K562 treated with DMSO at 1 percent for 4 hours (cell line): ENCODE data around the gene SYPL2. TPM values are rescaled to one million over a fixed set of nuclear protein-coding genes. Genes with fewer than 3 reads are reported as not detected.

ENCODE experiments used
- total RNA-seq: library from RNA; unstranded; fragments of 300-600 nt; gene quantifications from 2 replicates; pipeline ENCODE4 v1.2.3, GENCODE V29; 2022; ENCODE audit not compliant: insufficient read depth

Gene SYPL2
- not detected in 2 replicates for total RNA-seq

GRCh38 chr1:109466452-109467300, at the start of gene SYPL2:
Gene SYPL2 (plus strand): TSS chr1:109466546. CDS start chr1:109466844, 298 bp downstream.

DNA sequence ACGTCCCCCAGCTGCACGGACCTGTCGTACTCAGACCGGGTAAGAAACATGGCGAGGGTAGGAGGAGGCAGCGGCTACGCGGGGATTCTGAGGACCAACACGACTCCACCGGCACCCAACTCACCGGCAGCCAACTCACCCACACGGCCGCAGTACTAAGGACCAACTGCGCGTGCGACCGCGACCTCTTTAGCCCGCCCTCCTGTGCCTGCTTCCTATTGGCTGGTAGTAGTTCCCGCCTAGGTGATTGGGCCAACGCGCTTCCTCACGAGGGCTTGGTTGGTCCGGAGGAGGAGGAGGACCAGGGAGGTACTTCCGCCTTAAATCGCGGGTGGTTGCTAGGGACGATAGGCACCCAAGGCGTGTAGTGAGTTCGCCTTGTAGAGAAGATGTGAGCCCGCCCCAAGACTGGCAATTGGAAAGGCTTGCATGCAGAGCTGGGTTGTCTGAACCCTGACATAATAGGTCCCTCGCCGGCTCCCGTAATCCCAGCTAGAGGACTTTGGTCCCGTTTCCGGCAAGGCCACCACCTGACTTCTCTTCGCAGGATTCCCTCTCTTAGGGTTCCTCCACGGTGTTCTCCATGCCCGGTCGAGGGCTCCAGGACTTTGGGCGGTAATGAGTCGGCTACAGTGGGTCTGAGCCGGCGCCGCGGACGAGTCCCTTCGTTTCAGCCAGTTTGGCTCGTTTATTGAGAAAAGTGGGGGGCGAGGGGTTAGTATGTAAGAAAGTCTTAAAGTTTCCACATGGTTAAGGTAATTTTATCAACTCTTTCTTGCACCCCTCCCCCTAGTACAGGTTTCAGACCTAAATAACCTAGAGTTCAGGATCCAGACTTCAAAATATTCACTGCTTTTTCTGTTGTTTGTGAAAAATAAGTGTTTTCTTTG, 39.8 kb upstream of the SYPL2 start, which contains the start of gene PSMA5:
Gene PSMA5, minus strand, starts transcription at position 168 of the 890 bp plus-strand sequence. Its CDS starts 118 bp downstream, at position 50.

DNA sequence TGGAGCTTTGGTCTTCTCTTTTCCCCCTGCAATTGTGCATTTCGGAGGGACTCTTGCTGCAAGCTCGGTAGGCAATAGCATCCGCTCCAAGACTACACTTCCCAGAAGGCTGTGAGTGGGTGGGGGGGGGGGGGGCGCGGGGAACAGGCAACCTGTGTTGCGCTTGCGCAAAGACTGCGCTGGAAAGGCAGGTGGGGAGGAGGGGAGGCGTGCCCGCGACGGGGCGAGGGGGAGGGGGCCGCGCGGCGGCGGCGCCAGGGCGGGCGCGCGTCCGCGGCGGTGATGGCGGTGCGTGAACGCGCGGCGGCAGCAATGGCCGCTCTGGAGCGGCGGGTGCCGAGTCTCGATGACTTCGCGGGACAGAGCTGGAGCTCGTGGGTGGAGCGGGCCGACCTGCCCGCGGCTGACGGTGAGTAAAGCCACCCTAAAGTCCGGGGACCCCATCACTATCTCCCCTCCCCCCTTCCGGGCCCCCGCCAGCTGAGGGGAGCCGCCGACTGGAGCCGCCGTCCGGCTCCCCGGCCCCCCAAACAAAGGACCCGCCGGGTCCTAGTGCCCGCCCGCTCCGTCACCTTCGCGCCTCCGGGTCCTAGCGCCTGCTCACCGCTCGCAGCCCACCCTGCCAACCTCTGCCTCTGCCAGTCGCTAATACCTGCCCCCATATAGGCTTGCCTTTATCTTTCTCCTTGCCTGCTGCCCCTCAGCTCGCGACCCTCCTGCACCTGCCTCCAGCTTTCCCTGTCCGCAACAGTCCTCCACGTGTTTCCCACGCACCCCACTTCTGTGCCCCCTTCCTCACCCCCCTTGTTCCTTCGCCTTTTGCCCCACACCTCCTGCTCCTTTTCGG, 17.5 kb downstream of the SYPL2 start, which contains the start of gene ATXN7L2:
Gene ATXN7L2, plus strand, starts transcription at position 234 of the 847 bp plus-strand sequence. Its CDS starts 49 bp downstream, at position 283.

DNA sequence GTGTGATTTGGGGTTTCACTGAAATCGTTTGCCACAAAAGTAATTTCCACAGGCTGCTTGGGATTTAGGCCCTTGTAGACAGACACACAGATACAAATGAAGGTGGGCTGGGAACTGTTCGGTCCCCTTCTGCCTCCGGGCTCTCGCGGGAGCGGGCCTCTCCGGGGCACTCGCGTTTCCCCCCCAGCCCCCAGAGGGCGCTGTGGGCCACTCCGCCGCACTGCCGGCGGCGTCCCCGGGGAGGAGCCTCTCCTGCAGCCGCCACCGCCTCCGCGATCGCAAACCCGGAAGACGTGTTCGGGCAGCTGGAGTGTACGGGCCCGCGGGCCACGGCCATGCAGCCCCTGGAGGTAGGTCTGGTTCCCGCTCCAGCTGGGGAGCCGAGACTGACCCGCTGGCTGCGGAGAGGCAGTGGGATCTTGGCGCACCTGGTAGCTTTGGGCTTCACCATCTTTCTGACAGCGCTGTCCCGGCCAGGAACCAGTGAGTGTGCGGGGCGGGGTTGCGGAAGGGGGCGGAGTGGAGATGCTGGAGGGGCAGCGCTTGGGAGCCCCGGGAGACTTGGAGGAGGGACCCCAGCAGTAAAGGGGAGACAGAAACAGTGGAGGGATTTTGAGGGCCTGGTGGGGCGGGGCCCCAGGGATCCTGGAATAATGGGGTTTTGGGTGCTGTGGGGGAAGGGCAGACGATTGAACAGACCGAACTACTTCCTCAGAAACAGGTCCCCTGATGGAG, 27.6 kb downstream of the SYPL2 start, which contains the start of gene CYB561D1:
Gene CYB561D1, plus strand, starts transcription at position 290 of the 735 bp plus-strand sequence. Its CDS starts 46 bp downstream, at position 336.

DNA sequence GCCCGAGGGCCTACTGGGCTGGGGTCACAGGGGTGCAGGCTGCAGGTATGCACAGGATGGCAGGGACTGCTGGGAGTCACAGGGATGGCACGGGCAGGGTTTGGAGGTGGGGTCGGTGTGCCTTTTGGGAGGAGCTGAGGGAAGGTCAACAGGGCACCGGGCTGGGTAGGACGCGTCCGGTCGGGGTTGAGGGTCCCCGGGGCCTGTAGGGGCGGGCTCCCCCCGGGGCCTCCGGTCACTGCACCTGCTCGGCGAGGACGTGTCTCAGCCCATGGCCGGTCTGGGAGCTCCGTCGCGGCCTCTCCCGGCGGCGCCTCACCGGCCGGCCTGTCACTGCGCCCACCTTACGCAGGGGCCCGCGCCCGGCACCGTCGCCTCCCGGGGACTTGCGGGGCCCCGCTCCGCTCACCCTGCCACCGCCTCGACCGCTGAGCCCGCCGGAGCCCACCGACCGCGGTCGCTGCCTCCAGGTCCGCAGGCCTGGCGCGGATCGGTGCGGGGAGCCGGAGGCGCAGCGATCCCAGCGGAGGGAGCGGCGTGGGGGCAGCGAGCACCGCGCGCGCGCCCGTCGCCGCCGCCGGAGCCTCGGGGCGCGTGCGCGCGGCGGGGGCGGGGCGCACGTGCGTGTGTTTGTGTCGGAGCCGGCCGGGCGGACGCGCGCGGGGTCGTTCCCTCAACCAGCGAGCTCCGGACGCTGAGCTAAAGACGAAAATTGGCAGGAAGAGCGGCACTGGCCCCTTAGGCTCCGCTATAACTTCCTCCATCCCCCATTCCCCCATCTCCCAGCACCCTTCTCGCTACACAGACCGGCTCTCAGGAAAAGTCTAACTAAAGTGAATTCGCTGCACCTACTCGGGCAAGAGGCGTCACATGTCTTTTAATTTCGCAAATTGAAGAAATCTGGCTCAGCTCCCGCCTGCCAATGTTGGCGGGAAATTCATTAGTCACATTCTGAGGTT, 43.1 kb downstream of the SYPL2 start, which contains the start of gene AMIGO1:
Gene AMIGO1, minus strand, starts transcription at position 552 of the 959 bp plus-strand sequence. CDS start 815 bp downstream, outside the sequence.

Other genes starting within 250 kb of the SYPL2 start
- 10.0 and 16.0 TPM in 2 replicates for gene CELSR2, start 217.0 kb upstream of the SYPL2 start, total RNA-seq
- gene PSRC1, start 183.4 kb upstream of the SYPL2 start, total RNA-seq, result 33.5 and 38.2 TPM in 2 replicates
- not detected in 2 replicates for gene MYBPHL, start 159.5 kb upstream of the SYPL2 start, total RNA-seq
- 45.5 and 67.0 TPM in 2 replicates for gene SORT1, start 68.6 kb upstream of the SYPL2 start, total RNA-seq
- gene PSMA5, start 40.1 kb upstream of the SYPL2 start, total RNA-seq, result 105 and 107 TPM in 2 replicates
- 6.5 and 7.9 TPM in 2 replicates for gene ATXN7L2, start 17.4 kb downstream of the SYPL2 start, total RNA-seq
- 6.7 and 6.8 TPM in 2 replicates for gene CYB561D1, start 27.5 kb downstream of the SYPL2 start, total RNA-seq
- 0.22 and 0.25 TPM in 2 replicates for gene AMIGO1, start 43.2 kb downstream of the SYPL2 start, total RNA-seq
- not detected in 2 replicates for gene GPR61, start 73.3 kb downstream of the SYPL2 start, total RNA-seq
- 4.7 and 5.1 TPM in 2 replicates for gene GNAI3, start 82.1 kb downstream of the SYPL2 start, total RNA-seq
- not detected in 2 replicates for gene GNAT2, start 153.1 kb downstream of the SYPL2 start, total RNA-seq
- gene AMPD2, start 153.3 kb downstream of the SYPL2 start, total RNA-seq, result 46.3 and 52.2 TPM in 2 replicates
- gene GSTM4, start 189.6 kb downstream of the SYPL2 start, total RNA-seq, result 28.7 and 29.7 TPM in 2 replicates
- 10.7 and 13.3 TPM in 2 replicates for gene GSTM2, start 201.5 kb downstream of the SYPL2 start, total RNA-seq
- not detected in 2 replicates for gene GSTM1, start 221.3 kb downstream of the SYPL2 start, total RNA-seq
- not detected in 2 replicates for gene GSTM5, start 245.7 kb downstream of the SYPL2 start, total RNA-seq